DLD1 (cell line): ENCODE data around the gene TBXA2R.
"Not testable (repeated sequence)": the region's sequence is repeated elsewhere in the genome, so short reads cannot be mapped to it uniquely, and the experiment has no call there.

Source experiments
- in situ Hi-C: cut with HindIII; loops from 2 replicates; pipeline ENCODE4 v1.10.0; 2017; ENCODE audit warnings: low sequenced_read_pairs

The TBXA2R gene

DNA sequence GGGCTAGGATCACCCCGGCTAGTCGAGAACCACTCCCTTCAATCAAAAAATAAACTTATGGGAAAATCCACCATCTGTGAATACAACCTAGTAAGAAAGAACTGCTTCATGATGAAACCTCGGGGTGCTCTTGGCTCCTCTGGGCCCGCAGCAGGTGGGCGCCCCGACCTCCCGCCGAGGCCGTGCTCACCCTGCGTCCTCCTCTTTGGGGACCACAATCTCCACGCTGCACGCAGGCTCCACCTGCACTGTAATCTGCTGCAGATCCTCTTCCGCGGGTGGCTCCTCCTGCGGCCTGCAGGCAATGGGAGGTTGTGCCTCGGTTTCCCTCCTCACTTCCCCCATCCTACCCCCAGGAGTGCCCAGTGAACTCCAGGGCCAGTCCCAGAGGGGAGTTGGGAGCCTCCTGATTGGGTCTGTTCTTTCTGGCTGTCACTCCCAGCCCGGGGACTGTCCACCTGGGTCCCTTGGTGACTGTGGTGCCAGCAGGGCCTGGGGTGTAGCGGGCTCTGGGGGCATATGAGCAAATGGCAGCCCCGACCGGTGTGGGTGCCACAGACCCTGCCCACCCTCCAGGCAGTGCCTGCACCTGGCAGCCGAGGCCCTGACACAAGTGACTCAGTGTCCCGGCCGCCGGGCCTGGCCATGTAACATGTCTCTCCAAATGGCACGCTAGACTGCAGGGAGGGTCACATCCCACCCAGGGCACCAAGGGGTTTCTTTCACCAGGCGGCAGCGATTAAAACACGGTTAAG lies 35.0 kb upstream of the TBXA2R start:
- in situ Hi-C loops, result no loop called here

DNA sequence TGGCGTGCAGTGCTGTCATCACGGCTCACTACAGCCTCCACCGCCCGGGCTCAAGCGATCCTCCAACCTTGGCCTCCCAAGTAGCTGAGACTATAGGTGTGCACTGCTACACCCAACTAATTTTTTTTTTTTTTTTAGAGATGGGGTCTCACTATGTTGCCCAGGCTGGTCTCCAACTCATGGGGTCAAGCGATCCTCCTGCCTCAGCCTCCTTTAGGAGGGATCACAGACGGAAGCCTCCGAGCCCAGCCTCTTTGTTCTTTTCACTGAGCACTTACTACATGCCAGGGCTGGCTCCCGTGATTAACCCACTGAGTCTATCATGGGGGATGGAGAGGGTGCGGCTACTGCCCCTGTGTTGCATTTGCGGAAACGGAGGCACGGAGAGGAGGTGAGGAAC lies 32.8 kb upstream of the TBXA2R start:
- in situ Hi-C loops, result no loop called here

DNA sequence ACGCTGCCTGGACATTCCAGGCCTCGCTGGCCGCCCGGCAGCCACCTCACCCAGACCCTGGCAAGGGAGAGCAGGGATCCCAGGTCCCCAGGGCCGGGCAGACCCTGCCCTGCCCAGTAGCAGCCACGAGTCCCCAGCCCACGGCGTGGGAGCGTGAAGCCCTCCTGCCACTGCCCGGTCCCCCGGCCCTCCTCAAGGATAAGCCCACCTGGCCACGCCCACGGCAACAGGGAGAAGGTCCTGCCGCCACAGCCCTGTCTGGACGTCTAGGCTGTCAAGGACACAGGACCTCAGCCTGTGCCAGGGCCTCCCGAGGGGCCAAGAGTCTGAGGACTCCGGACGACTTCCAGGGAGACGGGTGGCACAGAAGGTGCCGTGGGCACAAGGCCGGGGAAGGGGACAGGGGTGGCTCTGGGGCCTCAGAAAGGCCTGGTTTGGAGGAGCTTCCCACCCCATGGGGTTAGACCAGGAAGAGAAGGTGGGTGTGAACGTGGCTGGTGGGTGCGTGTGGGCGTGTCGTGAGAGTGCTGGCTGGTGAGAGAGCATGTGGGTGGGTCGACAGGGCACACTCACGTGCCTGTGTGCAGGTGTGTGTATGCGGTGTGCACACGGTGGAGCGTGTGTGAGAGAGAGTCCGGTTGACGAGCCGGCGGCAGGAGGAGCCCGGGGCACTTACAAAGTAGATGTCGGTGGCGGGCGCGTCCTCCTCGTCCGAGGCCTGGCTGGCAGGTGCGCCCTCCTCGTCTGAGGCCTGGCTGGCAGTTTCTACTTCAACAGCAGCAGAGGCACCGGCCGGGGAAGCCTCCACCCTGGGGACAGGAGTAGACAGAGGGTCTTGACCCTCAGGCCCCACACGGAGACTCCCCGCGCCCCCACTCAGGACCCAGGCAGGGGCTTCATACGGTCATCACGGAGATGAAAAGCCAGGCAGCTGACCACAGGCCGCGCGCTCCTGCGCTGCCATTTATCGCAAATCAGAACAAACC lies 31.8 kb upstream of the TBXA2R start:
- in situ Hi-C loops, result no loop called here

DNA sequence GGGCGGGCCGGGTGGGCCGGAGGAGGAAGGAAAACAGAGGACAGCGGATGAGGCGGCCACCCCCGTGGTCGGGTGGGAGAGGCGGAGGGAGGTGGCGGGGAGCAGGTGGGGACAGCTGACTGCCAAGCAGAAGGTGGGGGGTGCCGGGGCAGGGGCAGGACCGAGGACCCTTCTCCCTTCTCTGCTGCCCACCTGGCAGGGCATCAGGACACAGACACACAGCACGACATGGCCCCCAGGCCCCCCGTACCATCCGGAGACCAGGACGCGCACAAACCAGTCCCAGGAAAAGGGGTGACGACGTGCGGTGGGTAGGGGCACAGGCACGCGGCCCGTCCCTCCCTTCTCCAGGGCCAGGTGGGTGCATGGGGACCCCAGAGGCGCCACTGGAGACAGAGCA lies 30.9 kb upstream of the TBXA2R start:
- in situ Hi-C loops, result no loop called here

DNA sequence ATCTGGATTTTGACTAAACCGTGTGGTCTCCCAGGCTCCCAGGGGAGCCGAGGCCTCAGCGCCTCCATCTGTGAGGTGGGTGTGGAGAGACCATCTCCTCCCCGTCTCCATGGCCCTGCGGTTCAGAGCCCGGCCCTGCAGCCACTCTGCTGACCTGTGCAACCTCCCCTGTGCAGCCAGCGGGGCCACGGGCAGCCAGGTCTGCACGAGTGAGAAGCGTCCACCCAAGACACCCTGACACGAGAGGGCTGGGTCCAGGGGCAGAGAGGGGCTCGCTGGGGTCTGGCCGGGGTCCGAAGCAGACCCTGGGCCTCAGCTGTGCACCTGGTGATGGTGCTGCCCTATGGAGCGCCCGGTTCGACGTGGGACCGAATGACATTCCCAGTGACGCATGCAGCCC lies 30.3 kb upstream of the TBXA2R start:
- in situ Hi-C loops, result no loop called here

DNA sequence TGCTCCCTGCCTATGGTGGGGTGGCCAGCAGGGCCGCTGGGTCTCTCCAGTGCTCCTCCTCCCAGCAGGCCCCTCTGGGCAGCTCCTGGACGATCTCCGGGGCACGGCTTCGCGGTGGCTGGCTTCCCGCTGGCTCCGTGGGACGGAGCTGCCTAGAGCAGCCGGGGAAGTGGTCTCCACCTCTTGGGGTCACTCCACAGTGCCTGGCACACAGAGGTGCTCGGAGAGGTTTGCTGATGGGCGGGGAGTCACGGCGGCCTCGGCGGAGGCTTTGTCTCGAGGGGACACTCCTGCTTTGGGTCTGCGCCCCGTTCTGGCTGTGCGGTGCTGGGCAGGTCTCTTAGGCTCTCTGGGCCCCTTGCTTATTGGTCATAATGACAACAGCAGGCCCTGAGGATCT lies 29.8 kb upstream of the TBXA2R start:
- in situ Hi-C loops, result no loop called here

DNA sequence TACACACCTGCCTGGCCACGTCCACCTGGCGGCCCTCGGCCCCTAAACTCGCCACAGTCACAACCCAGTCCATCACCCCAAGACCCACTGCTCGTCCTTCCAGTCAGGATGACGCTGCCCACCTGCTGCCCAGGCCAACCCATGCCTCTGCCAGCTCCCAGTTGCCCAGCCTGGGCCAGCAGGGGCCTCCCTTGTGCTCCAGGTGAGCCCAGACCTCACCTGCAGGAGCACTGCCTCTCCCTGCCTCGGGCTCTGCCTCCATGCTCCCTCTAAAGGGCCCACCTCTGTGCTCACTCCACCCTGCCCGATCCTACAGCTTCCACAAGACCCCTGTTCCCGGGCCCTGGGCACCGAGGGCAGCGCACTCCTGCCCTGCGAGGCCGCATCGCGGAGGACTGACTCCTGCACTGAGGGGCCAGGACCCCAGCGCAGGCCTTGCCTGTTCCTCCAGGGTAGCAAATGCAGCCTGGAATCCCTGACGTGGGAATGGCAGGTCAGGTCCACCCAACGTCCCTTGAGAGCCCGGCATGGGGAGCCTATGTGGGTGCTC lies 27.9 kb upstream of the TBXA2R start:
- in situ Hi-C loops, result no loop called here

DNA sequence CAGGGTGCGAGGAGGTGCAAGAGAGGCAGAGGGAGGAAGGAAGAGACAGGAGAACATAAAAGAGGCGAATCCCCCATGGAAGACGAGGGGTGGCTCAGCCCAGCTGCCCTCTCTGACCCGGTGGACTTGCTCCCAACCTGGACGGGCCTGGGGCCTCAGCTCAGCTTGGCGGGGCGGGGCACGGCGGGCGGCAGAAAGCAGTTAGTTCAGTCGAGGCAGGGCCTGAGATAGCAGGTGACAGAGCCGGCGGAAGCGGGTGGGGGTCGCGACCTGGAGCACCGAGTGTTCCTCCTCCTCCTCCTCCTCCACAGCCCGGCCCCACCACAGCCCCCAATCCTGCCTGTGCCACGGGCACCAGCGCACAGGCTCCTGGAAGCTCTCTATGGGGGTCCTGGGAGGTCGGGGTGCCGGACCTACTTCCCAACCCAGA lies 26.9 kb upstream of the TBXA2R start:
- in situ Hi-C loops, result no loop called here

DNA sequence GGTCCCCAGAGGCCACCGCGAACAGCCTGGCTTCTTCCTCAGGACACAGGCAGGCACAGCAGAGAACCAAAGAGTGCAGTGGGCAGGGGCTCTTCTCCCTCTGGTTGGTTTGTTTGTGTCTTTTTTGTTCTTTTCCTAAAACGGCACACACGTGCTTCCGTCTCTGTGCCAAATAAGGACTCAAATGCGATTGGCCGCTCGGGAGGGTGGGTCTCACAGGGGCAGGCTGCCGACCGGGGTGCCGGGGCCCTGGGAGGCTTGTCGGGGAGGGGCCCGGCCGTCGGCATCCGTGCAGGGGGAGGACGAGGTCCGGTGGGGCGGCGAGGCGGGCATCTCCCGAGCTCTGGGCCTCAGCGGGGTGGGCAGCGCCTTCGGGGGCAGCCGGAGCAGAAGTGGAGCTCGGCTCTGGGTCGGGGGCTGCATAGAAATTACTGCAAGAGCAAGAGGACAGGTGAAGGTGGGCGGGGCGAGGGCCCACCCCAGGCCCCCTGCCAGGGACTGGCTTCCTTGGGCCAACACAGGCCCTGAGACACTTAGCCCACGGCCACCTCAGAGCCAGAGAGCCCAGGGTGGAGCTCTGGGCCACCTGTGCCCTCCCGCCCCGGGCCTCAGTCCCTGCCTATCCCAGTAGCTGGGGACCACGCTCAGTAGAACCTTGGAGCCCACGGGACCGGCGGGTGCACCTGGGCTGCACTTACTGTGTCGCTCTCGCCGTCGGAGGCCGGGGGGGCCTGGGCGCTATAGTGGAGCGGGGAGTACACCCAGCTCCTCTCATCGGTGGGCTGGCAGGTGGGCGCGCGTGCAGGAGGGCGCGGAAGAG lies 26.3 kb upstream of the TBXA2R start:
- in situ Hi-C loops, result no loop called here

DNA sequence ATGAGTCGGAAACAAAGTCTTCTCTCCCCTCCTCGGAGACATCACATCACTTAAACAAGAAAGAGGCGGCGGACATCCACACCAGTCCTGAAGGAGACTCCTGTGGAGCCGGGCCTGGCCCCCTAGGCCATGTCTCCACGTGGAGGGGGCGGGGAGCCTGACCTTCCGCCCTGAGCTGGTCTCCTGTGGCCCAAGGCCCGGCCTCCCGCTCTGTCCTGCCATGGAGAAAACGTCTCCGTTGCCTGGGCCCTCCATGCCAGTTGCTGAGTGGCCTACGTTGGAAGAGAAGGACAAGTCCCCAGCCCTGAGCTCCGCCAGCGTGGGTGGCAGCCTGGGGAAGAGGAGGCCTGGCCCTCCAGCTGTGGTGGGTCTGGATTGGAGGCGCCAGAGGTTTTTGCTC lies 25.4 kb upstream of the TBXA2R start:
- in situ Hi-C loops, result no loop called here

DNA sequence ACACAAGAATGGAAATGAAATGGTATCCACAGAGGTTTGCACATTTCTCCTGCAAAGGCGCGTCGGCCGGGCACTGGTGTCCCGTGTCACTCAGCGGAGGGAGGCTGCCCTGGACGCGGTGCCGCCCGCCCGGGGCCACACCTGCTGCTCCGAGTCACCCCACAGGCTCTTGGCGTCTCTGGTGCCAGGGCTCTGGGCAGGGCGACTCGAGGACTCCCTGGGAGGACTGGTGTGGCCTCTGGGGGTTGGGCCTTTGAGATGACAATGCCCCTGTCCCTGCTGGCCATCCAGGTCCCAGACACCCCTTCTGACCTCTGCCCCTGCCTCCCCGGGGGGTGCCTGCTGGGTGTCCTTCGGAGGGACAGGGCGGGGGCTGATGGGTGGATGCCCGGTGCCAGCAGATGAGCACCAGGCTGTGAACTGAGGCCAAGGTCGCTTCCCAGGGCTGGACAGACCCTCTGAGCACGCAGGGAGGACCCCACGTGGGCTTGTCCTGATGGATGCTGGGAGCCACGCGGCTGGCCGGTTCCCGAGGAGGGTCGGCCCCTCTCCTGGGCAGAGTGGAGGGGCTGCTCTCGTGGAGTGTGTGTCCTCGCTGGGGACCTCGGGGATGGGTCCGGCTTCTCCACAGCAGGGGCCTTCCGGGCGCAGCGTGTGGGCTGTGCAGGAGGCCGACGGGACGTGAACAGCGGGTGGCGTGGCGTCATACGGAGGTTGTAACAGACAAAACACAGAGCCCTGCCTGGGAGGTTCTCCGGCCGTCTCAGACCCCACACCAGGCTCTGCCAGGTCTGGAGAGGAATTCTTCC lies 24.6 kb upstream of the TBXA2R start:
- in situ Hi-C loops, result no loop called here

DNA sequence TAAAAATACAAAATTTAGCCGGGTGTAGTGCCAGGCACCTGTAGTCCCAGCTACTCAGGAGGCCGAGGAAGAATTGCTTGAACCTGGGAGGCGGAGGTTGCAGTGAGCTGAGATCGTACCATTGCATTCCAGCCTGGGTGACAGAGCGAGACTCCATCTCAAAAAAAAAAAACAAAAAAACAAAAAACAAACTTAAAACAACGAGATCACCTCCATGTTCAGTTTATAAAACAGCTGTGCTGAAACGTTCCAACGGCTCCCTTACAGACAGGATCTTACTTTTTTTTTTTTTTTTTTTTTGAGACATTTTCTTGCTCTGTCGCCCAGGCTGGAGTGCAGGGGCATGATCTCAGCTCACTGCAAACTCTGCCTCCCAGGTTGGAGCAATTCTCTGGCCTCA lies 22.1 kb upstream of the TBXA2R start:
- in situ Hi-C loops, result not testable (repeated sequence)

DNA sequence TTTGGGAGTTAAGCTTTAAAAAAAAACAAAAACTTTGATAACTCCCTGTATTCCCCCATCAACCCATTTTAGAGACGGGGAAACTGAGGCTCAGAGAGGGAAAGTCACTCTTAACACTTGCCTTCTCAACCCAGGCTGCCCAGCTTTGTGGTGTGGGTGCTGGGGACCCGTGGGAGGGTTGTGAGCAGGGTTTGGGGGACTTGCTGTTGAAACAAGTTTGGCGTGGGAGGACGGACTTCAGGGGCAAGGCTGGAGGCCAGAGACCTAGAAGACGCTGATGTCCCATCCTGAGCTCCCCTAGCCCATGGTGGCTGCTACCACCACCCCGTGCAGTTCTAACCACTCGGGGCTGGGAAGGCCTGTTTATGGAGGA lies 20.7 kb upstream of the TBXA2R start:
- in situ Hi-C loops, result no loop called here

DNA sequence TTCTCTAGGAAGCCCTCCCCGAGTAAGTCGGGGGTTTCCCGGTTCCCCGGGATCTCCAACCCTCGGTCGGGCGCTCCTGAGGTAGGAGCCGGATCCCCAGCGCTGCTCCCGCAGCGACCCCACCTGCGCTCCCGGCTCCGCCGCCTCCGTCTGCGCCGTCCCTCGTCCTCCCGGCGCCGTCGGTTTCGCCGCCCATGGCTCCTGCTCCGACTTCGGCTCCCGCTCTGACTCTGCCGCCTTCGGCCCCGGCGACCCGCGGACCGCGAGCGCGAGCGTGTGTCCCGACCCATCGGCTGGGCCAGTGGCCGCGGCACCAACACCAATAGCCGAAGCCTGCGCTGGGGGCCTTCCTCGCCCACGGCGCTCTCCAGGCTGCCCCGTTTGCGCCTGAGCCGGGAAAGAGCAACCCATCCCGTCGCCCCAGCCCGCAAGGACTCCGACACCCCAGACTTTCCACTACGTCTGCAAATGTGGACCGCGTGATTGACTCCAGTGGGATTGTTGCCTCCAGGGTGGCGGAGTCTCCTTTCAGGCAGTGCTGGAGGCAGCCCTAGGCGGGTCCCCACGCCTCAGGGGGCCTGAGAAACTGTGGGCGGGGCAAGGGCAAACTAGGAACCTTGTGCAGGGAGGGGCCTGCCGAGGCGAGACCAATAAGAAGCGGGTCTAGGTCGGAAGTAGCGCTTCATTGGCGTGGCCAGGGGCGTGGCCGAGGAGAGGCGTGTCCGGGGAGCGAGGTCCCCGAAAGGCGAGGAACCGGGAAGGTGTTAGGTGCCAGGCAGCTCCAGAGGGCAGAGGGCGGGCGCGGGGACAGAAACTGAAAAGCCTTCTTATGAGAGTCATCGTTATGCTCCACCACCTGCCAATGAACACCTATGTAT lies 20.0 kb upstream of the TBXA2R start, which contains the start of gene CACTIN:
Gene CACTIN, minus strand, starts transcription at position 318 of the 878 bp plus-strand sequence. Its CDS starts 28 bp downstream, at position 290.
- in situ Hi-C loops, result no loop called here

DNA sequence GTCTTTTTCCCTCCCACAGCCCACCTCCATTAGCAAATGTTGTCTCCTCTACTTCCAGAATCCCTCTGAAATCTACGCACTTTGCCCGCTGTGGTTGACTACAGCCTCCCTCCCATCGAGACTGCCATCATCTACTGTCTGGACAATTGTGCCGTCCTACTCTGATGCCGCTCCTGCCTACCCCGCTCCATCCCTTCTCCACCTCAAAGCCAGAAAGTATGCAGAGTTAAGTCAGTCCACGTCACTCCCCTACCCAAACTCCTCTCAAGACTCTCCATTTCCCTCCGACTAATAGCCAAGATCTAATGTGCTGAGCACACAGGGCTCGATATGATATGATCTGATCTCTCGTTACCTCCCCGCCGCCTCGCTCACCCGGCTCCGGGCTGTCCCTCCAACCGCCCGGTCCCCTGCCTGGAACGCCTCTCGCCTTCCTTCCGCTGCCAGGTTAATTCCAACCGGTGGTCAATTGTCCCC lies 19.4 kb upstream of the TBXA2R start:
- in situ Hi-C loops, result no loop called here

DNA sequence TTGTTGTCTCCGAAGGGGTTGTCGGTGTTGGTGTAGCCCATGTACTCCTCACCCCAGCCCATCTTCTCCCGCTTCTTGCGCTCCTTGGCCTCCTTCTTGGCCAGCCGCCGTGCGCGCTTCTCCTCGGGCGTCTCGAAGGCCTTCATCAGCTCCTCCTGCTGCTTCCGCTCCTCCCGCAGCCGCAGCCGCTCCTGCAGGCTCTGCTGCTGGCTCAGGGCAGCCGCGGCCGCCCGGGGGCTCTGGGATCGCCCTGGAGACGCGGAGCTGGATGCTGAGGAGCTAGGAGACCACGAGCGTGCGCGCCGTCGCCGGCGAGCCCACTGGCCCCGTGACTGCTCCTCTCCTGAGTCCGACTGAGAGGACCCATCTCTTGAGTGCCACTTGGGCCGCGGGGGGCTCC lies 17.0 kb upstream of the TBXA2R start:
- in situ Hi-C loops, result no loop called here

DNA sequence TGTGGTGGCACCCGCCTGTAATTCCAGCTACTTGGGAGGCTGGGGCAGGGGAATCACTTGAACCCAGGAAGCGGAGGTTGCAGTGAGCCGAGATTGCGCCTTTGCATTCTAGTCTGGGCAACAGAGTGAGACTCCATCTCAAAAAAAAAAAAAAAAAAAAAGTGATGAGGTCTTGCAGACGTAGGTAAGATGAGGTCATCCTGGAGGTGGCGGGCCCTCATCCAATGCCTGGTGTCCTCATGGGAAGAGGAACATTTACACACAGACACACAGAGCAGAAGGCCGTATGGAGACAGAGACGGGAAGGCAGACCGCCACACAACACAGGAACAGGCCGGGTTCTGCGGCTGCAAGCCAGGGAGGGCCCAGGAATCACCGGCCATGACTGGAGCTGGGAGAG lies 15.5 kb upstream of the TBXA2R start:
- in situ Hi-C loops, result no loop called here

DNA sequence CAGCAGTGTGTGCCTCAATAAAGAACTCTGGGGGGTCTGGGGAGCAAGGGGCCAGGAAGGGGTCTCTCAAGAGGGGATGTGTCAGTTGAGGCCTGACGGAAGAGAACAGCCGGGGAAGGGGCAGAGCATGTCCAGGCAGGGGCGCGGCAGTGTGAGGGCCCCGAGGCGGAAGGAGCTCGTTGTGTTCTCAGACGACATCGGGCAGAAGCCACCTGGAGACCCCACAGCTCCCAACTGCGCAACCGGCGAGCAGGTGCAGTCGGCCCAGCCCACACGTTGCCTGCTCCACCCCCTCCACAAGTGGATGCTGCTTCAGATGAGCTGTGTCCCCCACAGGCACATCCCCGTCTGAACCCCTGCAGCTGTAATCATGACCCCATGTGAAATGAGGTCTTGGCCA lies 15.0 kb upstream of the TBXA2R start:
- in situ Hi-C loops, result no loop called here
